Smooth muscle cell (in vitro differentiated cells): ENCODE measurements around the gene NAV2. TPM values are rescaled to one million over a fixed set of nuclear protein-coding genes. Genes with fewer than 3 reads are reported as not detected.

Source experiments
- DNase-seq: peaks from one replicate; lab custom pipeline; 2025; ENCODE audit not compliant: unreplicated experiment; lab: John Stamatoyannopoulos, UW
- H2AFZ ChIP-seq: fragments of 200-600 bp; sonication (generic); 2 replicates; pipeline ENCODE4 v1.6.0; 2016; ENCODE audit warnings: antibody characterized with exemption, low read depth, mild to moderate bottlenecking
- H3F3A ChIP-seq: fragments of 200-600 bp; sonication (generic); 2 replicates; pipeline ENCODE4 v1.6.0; 2017; ENCODE audit warnings: antibody characterized with exemption, low read depth
- H3K27ac ChIP-seq: fragments of 200-600 bp; sonication (generic); 2 replicates; pipeline ENCODE4 v1.5.1; 2016; ENCODE audit warnings: low read depth, mild to moderate bottlenecking
- H3K27me3 ChIP-seq: fragments of 200-600 bp; sonication (generic); 2 replicates; pipeline ENCODE4 v1.6.1; 2016; ENCODE audit warnings: low read depth, mild to moderate bottlenecking
- H3K36me3 ChIP-seq: fragments of 200-600 bp; sonication (generic); 2 replicates; pipeline ENCODE4 v1.5.1; 2016; ENCODE audit warnings: low read depth
- H3K4me1 ChIP-seq: fragments of 200-600 bp; sonication (generic); 2 replicates; pipeline ENCODE4 v1.5.1; 2016; ENCODE audit warnings: low read depth
- H3K4me2 ChIP-seq: fragments of 200-600 bp; sonication (generic); 2 replicates; pipeline ENCODE4 v1.6.0; 2016; ENCODE audit warnings: mild to moderate bottlenecking
- H3K4me3 ChIP-seq: fragments of 200-600 bp; sonication (generic); 2 replicates; pipeline ENCODE4 v1.5.1; 2016; ENCODE audit warnings: mild to moderate bottlenecking
- H3K79me2 ChIP-seq: fragments of 200-600 bp; sonication (generic); 2 replicates; pipeline ENCODE4 v1.6.0; 2016; ENCODE audit warnings: low read depth, mild to moderate bottlenecking
- H3K9ac ChIP-seq: fragments of 200-600 bp; sonication (generic); 2 replicates; pipeline ENCODE4 v1.6.0; 2016; ENCODE audit warnings: low read depth
- H3K9me3 ChIP-seq: fragments of 200-600 bp; sonication (generic); replicated peaks from 2 replicates; pipeline ENCODE4 v1.5.1; 2016; ENCODE audit warnings: low read depth
- H4K20me1 ChIP-seq: fragments of 200-600 bp; sonication (generic); 2 replicates; pipeline ENCODE4 v1.6.0; 2016; ENCODE audit warnings: low read depth
- CTCF ChIP-seq: fragments of 200-600 bp; sonication (generic); IDR thresholded peaks from 2 replicates; pipeline ENCODE4 v1.5.1; 2017; ENCODE audit warnings: borderline replicate concordance, mild to moderate bottlenecking, antibody characterized with exemption; ENCODE audit not compliant: insufficient read depth, poor library complexity, severe bottlenecking
- WGBS: methylation state at CpG from one replicate; pipeline ENCODE4 v1.1.7; 2016; ENCODE audit warnings: low lambda C conversion rate; 5-methylcytosine and 5-hydroxymethylcytosine counted together
- polyA plus RNA-seq: library from polyadenylated mRNA; unstranded; fragments of >200 nt; fragmentation: Nextera tagmentation; extraction: Ambion mirVana; gene quantifications from 2 replicates; pipeline ENCODE4 v1.2.1, GENCODE V29; 2016
- total RNA-seq: library from RNA; depleted of rRNA; stranded (reverse); fragments of >200 nt; gene quantifications from 2 replicates; pipeline ENCODE4 v1.2.3, GENCODE V29; 2014

The NAV2 gene
- total and polyA plus RNA-seq, 2 experiments from 2014 or later = 14.1 to 67.5 TPM

DNA sequence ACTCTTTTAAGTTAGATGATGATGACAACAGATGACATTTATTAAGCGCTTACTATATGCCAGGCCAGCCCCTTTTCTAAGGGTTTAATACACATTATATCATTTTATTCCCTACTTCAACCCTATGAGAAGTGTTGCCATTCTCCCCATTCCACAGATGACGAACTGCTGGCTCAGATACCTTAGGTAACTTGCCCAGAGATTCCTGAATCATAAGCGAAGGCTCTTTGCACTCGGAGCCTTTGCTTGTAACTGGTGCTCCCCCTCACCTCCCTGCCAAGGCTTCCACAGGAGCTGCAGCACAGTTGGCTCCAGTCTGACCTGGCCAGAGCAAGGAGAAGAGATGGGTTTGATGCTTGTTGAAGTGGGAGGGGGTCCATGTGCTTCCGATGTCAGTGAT is 404.7 kb downstream of the NAV2 start:
- Histone ChIP-seq H3K9ac (no peak overlapping the region), H3K27ac (no peak overlapping the region), H2AFZ (no peak overlapping the region), H3K4me3 (no peak overlapping the region), H3K27me3 (no peaks in the 10 kb centered on the region), H3F3A (no peaks in the 10 kb centered on the region), H4K20me1 (no peaks in the 10 kb centered on the region), H3K4me2 (no peak overlapping the region), H3K9me3 (no peaks in the 10 kb centered on the region), H3K36me3 (no peaks in the 10 kb centered on the region), H3K79me2 (peaks cover 7% of the 10 kb centered on the region), H3K4me1 (no peaks in the 10 kb centered on the region)
- DNase-seq = no peak
- no peak for TF ChIP-seq CTCF
- 91% methylated on average over 5 of the region's 5 CpGs for WGBS

- H3K4me3 ChIP-seq = no peak overlapping the region
- H3F3A ChIP-seq = no peaks in the 10 kb centered on the region
- no peak overlapping the region for H3K9ac ChIP-seq
- no peaks in the 10 kb centered on the region for H3K27me3 ChIP-seq
- H4K20me1 ChIP-seq = no peaks in the 10 kb centered on the region
- TF ChIP-seq CTCF = no peak
- no peak for DNase-seq
- H2AFZ ChIP-seq = no peak overlapping the region
- no peaks in the 10 kb centered on the region for H3K36me3 ChIP-seq
- no peaks in the 10 kb centered on the region for H3K4me1 ChIP-seq
- WGBS = 97% methylated on average over 15 of the region's 15 CpGs
- no peak overlapping the region for H3K27ac ChIP-seq
- peaks cover 7% of the 10 kb centered on the region for H3K79me2 ChIP-seq
- H3K4me2 ChIP-seq = no peak overlapping the region
- H3K9me3 ChIP-seq = no peaks in the 10 kb centered on the region
Observed at GRCh38 chr11:20118209-20118608, 405.6 kb downstream of the NAV2 start.

DNA sequence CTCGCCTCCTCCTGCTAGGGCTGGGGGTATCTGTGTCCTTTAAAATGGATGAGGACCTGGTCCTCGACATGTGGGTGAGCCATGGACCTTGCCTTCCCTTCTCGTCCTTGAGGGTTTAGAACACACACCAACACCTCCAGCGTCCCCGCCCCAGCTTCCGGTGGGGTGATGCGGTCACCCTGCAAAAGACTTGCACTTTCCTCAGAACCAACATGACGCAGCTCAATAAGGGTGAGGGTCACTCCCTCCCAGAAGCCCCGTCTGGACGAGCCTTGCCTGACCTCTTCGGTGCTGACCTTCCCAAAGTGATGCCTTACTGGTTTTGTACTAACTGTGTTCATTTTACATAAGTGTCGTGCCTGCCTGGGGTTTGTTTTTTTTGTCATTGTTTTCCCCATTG is 406.7 kb downstream of the NAV2 start:
- WGBS = 97% methylated on average over 12 of the region's 12 CpGs
- H4K20me1 ChIP-seq = no peaks in the 10 kb centered on the region
- DNase-seq = no peak
- no peaks in the 10 kb centered on the region for H3K36me3 ChIP-seq
- no peak overlapping the region for H3K4me2 ChIP-seq
- H3K9me3 ChIP-seq = no peaks in the 10 kb centered on the region
- TF ChIP-seq CTCF = no peak
- no peak overlapping the region for H3K9ac ChIP-seq
- no peaks in the 10 kb centered on the region for H3K27me3 ChIP-seq
- no peak overlapping the region for H2AFZ ChIP-seq
- no peak overlapping the region for H3K4me3 ChIP-seq
- H3F3A ChIP-seq = no peaks in the 10 kb centered on the region
- H3K79me2 ChIP-seq = no peaks in the 10 kb centered on the region
- no peaks in the 10 kb centered on the region for H3K4me1 ChIP-seq
- H3K27ac ChIP-seq = no peak overlapping the region

DNA sequence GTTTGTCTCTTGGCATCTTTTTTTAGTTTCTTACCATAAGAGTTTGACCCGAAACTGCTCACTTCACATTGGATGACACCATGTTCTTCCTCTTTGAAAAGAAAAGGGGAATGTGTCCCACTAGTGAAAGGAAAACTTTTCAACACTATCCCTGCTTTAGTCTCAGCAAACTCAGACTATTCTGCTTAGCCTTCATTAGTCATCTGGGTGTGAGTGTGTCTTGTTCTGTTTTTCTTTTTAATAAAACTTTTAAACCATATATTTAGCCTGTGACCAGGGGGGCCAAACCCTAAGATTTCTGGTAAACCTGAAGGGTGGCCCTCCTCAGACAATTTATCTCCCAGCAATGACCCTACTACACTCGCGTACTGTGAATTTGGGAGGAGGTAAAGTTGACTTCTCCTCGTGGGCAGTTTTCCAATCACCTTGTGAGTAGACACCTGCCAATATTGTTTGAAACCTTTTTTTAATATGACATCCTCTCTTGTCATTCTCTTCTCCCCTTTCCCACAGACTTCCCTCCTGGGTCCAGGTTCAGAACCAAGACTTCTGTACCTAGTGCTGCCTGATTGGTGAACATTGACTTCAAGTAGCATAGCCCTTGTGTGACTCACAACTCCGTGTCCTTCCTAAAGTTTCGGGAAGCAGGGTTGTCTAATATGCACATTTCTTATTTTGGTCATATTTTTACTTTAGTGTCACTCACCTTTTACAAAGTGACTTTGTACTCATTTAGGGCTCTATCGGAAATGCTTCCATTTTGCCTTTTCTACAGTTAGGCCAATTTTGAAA is 407.7 kb downstream of the NAV2 start:
- no peaks in the 10 kb centered on the region for H3F3A ChIP-seq
- H3K4me3 ChIP-seq = no peak overlapping the region
- H3K9me3 ChIP-seq = no peaks in the 10 kb centered on the region
- no peak for DNase-seq
- no peaks in the 10 kb centered on the region for H3K36me3 ChIP-seq
- 85% methylated on average over 7 of the region's 7 CpGs for WGBS
- H3K4me1 ChIP-seq = no peaks in the 10 kb centered on the region
- H3K27ac ChIP-seq = no peak overlapping the region
- H2AFZ ChIP-seq = no peak overlapping the region
- H3K27me3 ChIP-seq = no peaks in the 10 kb centered on the region
- H3K4me2 ChIP-seq = no peak overlapping the region
- no peak for TF ChIP-seq CTCF
- H3K79me2 ChIP-seq = no peaks in the 10 kb centered on the region
- H4K20me1 ChIP-seq = no peaks in the 10 kb centered on the region
- no peak overlapping the region for H3K9ac ChIP-seq
